SK-N-SH (cell line): Measurements from ENCODE around the gene SOX9. TPM values are rescaled to one million over a fixed set of nuclear protein-coding genes. Genes with fewer than 3 reads are reported as not detected.
A peak's percentile ranks its signal among the peaks of the same experiment; 100 is the strongest.

ENCODE experiments used
- CTCF ChIA-PET: fragments of 300-600, 350-600 bp; formaldehyde crosslinking; extraction: SDS; loops from one replicate; lab custom pipeline; 2021; lab: Yijun Ruan, JAX
- POLR2A ChIA-PET: fragments of 350-600 bp; sonication (Branson Sonifier 250); formaldehyde crosslinking; extraction: SDS; loops from one replicate; lab custom pipeline; 2020; ENCODE audit warnings: antibody characterized with exemption, inconsistent platforms; lab: Yijun Ruan, JAX
- DNase-seq: peaks from one replicate; pipeline ENCODE4 v3.0.0; 2012
- H2AFZ ChIP-seq: fragments of 200-600 bp; sonication (generic); 2 replicates; pipeline ENCODE4 v1.8.1; 2016; ENCODE audit warnings: antibody characterized with exemption, mild to moderate bottlenecking, low read depth
- H3F3A ChIP-seq: fragments of 200-600 bp; sonication (generic); replicated peaks from 2 replicates; pipeline ENCODE3; 2016; ENCODE audit warnings: antibody characterized with exemption, mild to moderate bottlenecking; ENCODE audit not compliant: insufficient read depth
- H3K27ac ChIP-seq, 2 experiments: fragments of 200-500 bp in 1 of 2; fragments of 200-600 bp in 1 of 2; sonication (Bioruptor generic) in 1 of 2; sonication (generic), shearing (Covaris generic) in 1 of 2; 2 replicates each; pipeline versions ENCODE4 v1.5.1 to v1.6.1; 2014 to 2016; ENCODE audit warnings: low read depth in 2 of 2, inconsistent platforms in 1 of 2, low read length in 1 of 2, mild to moderate bottlenecking in 1 of 2, mixed read lengths in 1 of 2
- H3K27me3 ChIP-seq: fragments of 200-600 bp; sonication (generic), shearing (Covaris generic); 2 replicates; pipeline ENCODE4 v1.6.1; 2016; ENCODE audit warnings: mixed run types; ENCODE audit not compliant: insufficient read depth
- H3K36me3 ChIP-seq, 2 experiments: fragments of 200-500 bp in 1 of 2; fragments of 200-600 bp in 1 of 2; sonication (Bioruptor generic) in 1 of 2; sonication (generic) in 1 of 2; replicated peaks in 1 of 2; 2 replicates each; pipeline versions ENCODE3 to v1.5.1; 2014 to 2016; ENCODE audit warnings: low read length in 1 of 2, mild to moderate bottlenecking in 1 of 2; ENCODE audit not compliant: insufficient read depth in 2 of 2, control insufficient read depth in 1 of 2
- H3K4me1 ChIP-seq, 2 experiments: fragments of 200-500 bp in 1 of 2; fragments of 200-600 bp in 1 of 2; sonication (Bioruptor generic) in 1 of 2; sonication (generic), shearing (Covaris generic) in 1 of 2; 2 replicates each; pipeline versions ENCODE4 v1.5.1 to v1.6.1; 2014 to 2016; ENCODE audit warnings: low read depth in 1 of 2, low read length in 1 of 2, mixed run types in 1 of 2; ENCODE audit not compliant: insufficient read depth in 2 of 2, control insufficient read depth in 1 of 2
- H3K4me2 ChIP-seq: fragments of 200-600 bp; sonication (generic), shearing (Covaris generic); 2 replicates; pipeline ENCODE4 v1.6.1; 2017; ENCODE audit warnings: mixed run types
- H3K4me3 ChIP-seq, 2 experiments: fragments of 200-500 bp in 1 of 2; fragments of 200-600 bp in 1 of 2; sonication (Bioruptor generic) in 1 of 2; sonication (generic), shearing (Covaris generic) in 1 of 2; 2 replicates each; pipeline versions ENCODE4 v1.5.1 to v1.8.1; 2014 to 2016; ENCODE audit warnings: low read depth in 2 of 2, inconsistent platforms in 1 of 2, low read length in 1 of 2, mild to moderate bottlenecking in 1 of 2, mixed read lengths in 1 of 2, moderate library complexity in 1 of 2
- H3K79me2 ChIP-seq: fragments of 200-600 bp; sonication (generic); 2 replicates; pipeline ENCODE4 v1.8.1; 2017; ENCODE audit warnings: mild to moderate bottlenecking; ENCODE audit not compliant: insufficient read depth
- H3K9ac ChIP-seq: fragments of 200-600 bp; sonication (generic); 2 replicates; pipeline ENCODE4 v1.6.1; 2017; ENCODE audit warnings: mixed run types
- H3K9me2 ChIP-seq: fragments of 200-600 bp; sonication (generic); 2 replicates; pipeline ENCODE4 v1.6.1; 2017; ENCODE audit warnings: mixed run types
- H3K9me3 ChIP-seq: fragments of 200-600 bp; sonication (generic); 2 replicates; pipeline ENCODE4 v1.6.1; 2017; ENCODE audit warnings: mixed run types, mild to moderate bottlenecking, moderate library complexity
- H4K20me1 ChIP-seq: fragments of 200-600 bp; sonication (generic); 2 replicates; pipeline ENCODE4 v1.6.1; 2017; ENCODE audit warnings: mild to moderate bottlenecking, mixed run types; ENCODE audit not compliant: insufficient read depth
- CHD2 ChIP-seq: fragments of 150-350 bp; IDR thresholded peaks from 2 replicates; pipeline ENCODE4 v1.6.1; 2018; ENCODE audit warnings: low read length; ENCODE audit not compliant: partially characterized antibody
- ELF1 ChIP-seq: IDR thresholded peaks from 2 replicates; pipeline ENCODE4 v1.4.0; 2012
- EP300 ChIP-seq, 2 experiments: IDR thresholded peaks; 2 replicates each; pipeline versions ENCODE4 v1.4.0 to v1.6.1; 2012; ENCODE audit warnings: borderline replicate concordance in 1 of 2, low read depth in 1 of 2, low read length in 1 of 2
- FOSL2 ChIP-seq: IDR thresholded peaks from 2 replicates; pipeline ENCODE4 v1.4.0; 2012; ENCODE audit warnings: low read depth, mild to moderate bottlenecking, moderate library complexity, borderline replicate concordance
- FOXJ3 ChIP-seq: sonication (generic); formaldehyde crosslinking; IDR thresholded peaks from 2 replicates; pipeline ENCODE4 v1.5.1; 2020; ENCODE audit warnings: mild to moderate bottlenecking, missing genetic modification reagents
- FOXM1 ChIP-seq: IDR thresholded peaks from 2 replicates; pipeline ENCODE4 v1.4.0; 2012; ENCODE audit warnings: low read depth, mild to moderate bottlenecking
- GABPA ChIP-seq: IDR thresholded peaks from 2 replicates; pipeline ENCODE4 v1.4.0; 2012; ENCODE audit warnings: low read depth, mild to moderate bottlenecking
- JUND ChIP-seq: IDR thresholded peaks from 2 replicates; pipeline ENCODE4 v1.4.0; 2012
- MEF2A ChIP-seq: IDR thresholded peaks from 2 replicates; pipeline ENCODE4 v1.4.0; 2012; ENCODE audit warnings: low read depth, borderline replicate concordance
- NFIC ChIP-seq: IDR thresholded peaks from 2 replicates; pipeline ENCODE4 v1.4.0; 2012; ENCODE audit warnings: borderline replicate concordance
- NRF1 ChIP-seq: IDR thresholded peaks from 2 replicates; pipeline ENCODE4 v1.6.1; 2012; ENCODE audit warnings: low read depth, mild to moderate bottlenecking, low read length
- POLR2AphosphoS5 ChIP-seq: IDR thresholded peaks from 2 replicates; pipeline ENCODE4 v1.6.1; 2012; ENCODE audit warnings: low read depth, low read length
- RCOR1 ChIP-seq: fragments of 150-350 bp; IDR thresholded peaks from 2 replicates; pipeline ENCODE4 v1.6.1; 2017; ENCODE audit warnings: antibody characterized with exemption, low read length
- RFX5 ChIP-seq: IDR thresholded peaks from 2 replicates; pipeline ENCODE4 v1.6.1; 2012; ENCODE audit warnings: mild to moderate bottlenecking, improper control_type of control experiment, low read length
- SMC3 ChIP-seq: IDR thresholded peaks from 2 replicates; pipeline ENCODE4 v1.6.1; 2012; ENCODE audit warnings: low read depth, low read length, improper control_type of control experiment
- TAF1 ChIP-seq: IDR thresholded peaks from 2 replicates; pipeline ENCODE4 v1.6.1; 2012; ENCODE audit warnings: low read depth, mild to moderate bottlenecking, low read length, moderate library complexity, borderline replicate concordance
- TCF12 ChIP-seq: IDR thresholded peaks from 2 replicates; pipeline ENCODE4 v1.4.0; 2012
- TEAD4 ChIP-seq: IDR thresholded peaks from 2 replicates; pipeline ENCODE4 v1.4.0; 2012; ENCODE audit warnings: mild to moderate bottlenecking, borderline replicate concordance; ENCODE audit not compliant: insufficient read depth
- YY1 ChIP-seq: IDR thresholded peaks from 2 replicates; pipeline ENCODE4 v1.4.0; 2012; ENCODE audit warnings: low read depth, mild to moderate bottlenecking
- WGBS: methylation state at CpG from one replicate; pipeline ENCODE4 v1.1.6; 2017; ENCODE audit warnings: low lambda C conversion rate; 5-methylcytosine and 5-hydroxymethylcytosine counted together
- polyA plus RNA-seq, 3 experiments: library from polyadenylated mRNA; depleted of rRNA; stranded (reverse); fragments of >200 nt; gene quantifications; 2 replicates each; pipeline ENCODE4 v1.2.3, GENCODE V29; 2012
- TF ChIP-seq, protein P1 (sequence below): IDR thresholded peaks from 2 replicates; pipeline ENCODE4 v1.4.0; 2012; ENCODE audit warnings: low read depth
- TF ChIP-seq, protein P2 (sequence below): IDR thresholded peaks from 2 replicates; pipeline ENCODE4 v1.6.1; 2012; ENCODE audit warnings: mild to moderate bottlenecking, low read depth, low read length, moderate library complexity
- TF ChIP-seq, protein P3 (sequence below): IDR thresholded peaks from 2 replicates; pipeline ENCODE4 v1.4.0; 2012; ENCODE audit warnings: low read depth, borderline replicate concordance
- TF ChIP-seq, protein P4 (sequence below): fragments of 150-350 bp; IDR thresholded peaks from 2 replicates; pipeline ENCODE4 v1.6.1; 2017; ENCODE audit warnings: antibody characterized with exemption, low read length, low read depth, borderline replicate concordance
- TF ChIP-seq, protein P5 (sequence below): fragments of 150-350 bp; IDR thresholded peaks from 2 replicates; pipeline ENCODE4 v1.6.1; 2016; ENCODE audit warnings: mild to moderate bottlenecking, low read depth, low read length

The SOX9 gene
- polyA plus RNA-seq, 1 of the 3 experiments (the other 2 are of a cell fraction), result 35.3 TPM

DNA sequence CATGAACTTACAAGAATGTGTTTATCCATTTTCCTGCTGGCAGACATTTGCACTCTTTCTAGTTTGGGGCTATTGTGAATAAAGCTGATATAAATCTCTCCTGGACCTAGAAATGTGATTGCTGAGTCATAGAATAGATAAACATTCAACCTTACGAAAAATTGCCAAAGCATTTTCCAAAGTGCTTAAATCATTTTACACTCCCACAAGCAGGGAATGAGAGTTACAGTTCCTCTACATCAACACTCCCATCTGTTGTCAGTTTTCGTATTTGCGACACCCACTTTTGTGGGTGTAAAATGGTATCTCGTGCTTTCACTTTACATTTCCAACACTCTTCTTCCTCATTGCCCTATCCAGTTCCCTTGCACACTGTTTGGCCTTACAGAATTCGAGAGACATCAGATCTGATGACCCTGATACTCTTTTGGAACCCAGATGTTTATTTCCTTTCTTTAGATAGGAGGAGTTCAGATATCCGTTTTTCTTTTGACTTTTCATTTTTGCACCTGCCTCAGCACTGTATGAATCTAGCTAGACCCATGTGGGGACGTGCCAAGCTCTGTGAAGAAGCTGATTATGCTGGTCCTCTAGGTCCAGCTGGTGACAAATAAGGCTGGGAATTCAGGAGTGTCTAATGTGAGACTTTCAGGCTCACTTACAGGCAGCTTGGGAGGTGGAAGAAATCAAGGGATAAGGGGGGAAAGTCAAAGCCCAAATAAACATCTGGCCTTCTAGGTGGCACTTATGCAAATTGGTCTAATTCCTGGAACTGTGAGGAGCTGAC is 14.0 kb downstream of the SOX9 start (continued):
- TF ChIP-seq, protein P1, sequence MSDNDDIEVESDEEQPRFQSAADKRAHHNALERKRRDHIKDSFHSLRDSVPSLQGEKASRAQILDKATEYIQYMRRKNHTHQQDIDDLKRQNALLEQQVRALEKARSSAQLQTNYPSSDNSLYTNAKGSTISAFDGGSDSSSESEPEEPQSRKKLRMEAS, result no peak
- peak; percentile 89 for TF ChIP-seq FOSL2
- TF ChIP-seq YY1, result peak; percentile 37; the same call in 1 of the 2 replicates
- TF ChIP-seq GABPA, result no peak
- TF ChIP-seq, protein P2, sequence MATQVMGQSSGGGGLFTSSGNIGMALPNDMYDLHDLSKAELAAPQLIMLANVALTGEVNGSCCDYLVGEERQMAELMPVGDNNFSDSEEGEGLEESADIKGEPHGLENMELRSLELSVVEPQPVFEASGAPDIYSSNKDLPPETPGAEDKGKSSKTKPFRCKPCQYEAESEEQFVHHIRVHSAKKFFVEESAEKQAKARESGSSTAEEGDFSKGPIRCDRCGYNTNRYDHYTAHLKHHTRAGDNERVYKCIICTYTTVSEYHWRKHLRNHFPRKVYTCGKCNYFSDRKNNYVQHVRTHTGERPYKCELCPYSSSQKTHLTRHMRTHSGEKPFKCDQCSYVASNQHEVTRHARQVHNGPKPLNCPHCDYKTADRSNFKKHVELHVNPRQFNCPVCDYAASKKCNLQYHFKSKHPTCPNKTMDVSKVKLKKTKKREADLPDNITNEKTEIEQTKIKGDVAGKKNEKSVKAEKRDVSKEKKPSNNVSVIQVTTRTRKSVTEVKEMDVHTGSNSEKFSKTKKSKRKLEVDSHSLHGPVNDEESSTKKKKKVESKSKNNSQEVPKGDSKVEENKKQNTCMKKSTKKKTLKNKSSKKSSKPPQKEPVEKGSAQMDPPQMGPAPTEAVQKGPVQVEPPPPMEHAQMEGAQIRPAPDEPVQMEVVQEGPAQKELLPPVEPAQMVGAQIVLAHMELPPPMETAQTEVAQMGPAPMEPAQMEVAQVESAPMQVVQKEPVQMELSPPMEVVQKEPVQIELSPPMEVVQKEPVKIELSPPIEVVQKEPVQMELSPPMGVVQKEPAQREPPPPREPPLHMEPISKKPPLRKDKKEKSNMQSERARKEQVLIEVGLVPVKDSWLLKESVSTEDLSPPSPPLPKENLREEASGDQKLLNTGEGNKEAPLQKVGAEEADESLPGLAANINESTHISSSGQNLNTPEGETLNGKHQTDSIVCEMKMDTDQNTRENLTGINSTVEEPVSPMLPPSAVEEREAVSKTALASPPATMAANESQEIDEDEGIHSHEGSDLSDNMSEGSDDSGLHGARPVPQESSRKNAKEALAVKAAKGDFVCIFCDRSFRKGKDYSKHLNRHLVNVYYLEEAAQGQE, result no peak
- peak; percentile 71; the same call in 1 of the 2 replicates for TF ChIP-seq NFIC
- TF ChIP-seq JUND, result peak; percentile 90
- no peak for TF ChIP-seq FOXJ3 (CRISPR knock-in tag)
- no peak for TF ChIP-seq ELF1
- TF ChIP-seq FOXM1, result no peak
- TF ChIP-seq TCF12, result peak; percentile 83
- TF ChIP-seq EP300 (IDR thresholded peaks at IDR 0.05; ENCODE audit: borderline replicate concordance in 1 of 2, low read depth in 1 of 2, low read length in 1 of 2), result peak in 1 of 2 experiments; percentile 75; a peak in 2 of 4 replicates
- no peak for TF ChIP-seq RCOR1
- TF ChIP-seq RFX5, result no peak
- TF ChIP-seq, protein P3, sequence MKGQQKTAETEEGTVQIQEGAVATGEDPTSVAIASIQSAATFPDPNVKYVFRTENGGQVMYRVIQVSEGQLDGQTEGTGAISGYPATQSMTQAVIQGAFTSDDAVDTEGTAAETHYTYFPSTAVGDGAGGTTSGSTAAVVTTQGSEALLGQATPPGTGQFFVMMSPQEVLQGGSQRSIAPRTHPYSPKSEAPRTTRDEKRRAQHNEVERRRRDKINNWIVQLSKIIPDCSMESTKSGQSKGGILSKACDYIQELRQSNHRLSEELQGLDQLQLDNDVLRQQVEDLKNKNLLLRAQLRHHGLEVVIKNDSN, result no peak

DNA sequence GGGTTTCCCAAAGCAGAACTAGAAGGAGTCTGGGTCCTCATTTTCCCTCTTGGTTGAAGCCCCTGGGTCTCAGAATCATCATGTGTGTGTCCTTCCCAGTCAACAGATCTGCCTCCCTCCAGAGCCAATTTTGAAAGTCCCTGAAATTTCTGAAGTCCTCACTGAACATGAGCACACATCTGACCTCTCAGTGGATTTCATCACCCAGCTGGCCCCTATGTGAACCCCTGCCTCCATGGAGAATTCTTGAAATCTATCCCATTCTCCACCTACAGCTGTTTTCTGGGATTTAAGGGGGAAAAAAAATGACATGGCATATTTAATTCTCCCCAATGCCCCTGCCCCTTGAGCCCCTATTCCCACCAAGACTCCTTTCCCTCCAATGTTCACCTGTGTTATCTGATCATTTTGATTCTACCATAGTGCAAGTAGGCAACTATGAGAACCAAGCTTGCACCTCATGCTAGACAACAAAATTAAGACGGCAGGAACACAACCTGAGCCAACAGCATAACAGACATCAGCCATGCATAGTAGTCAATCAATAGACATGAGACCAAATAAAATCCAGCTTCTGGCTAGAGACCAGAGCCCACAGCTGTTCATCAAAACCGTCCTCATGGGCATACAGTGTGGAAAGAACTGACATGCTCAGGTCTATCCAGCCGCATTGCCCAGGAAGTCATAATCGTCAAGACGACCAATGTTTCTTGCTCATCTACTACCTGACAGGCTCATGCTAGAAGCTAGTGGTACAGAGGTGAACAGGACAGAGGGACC is 14.9 kb downstream of the SOX9 start:
- Histone ChIP-seq H3K79me2 (no peaks in the 10 kb centered on the region), H3K4me3 (no peak overlapping the region), H3K36me3 (no peaks in the 10 kb centered on the region), H3K4me2 (peak overlapping the region; percentile 38; the same call in 1 of the 2 replicates), H3K9me2 (no peaks in the 10 kb centered on the region), H2AFZ (no peak overlapping the region), H3K27me3 (no peaks in the 10 kb centered on the region), H3K9me3 (no peaks in the 10 kb centered on the region), H3K27ac (no peak overlapping the region; a peak in 1 of 4 replicates), H3K4me1 (peaks cover 0 to 27% of the 10 kb centered on the region in 2 experiments; a peak in 3 of 4 replicates), H4K20me1 (no peaks in the 10 kb centered on the region), H3F3A (peaks cover 14% of the 10 kb centered on the region), H3K9ac (no peak overlapping the region)
- POLR2A ChIA-PET, result no interaction called here
- DNase-seq, result no peak
- 91% methylated on average over 5 of the region's 5 CpGs for WGBS
- CTCF ChIA-PET, result no interaction called here
- TF ChIP-seq RFX5 (no peak), ELF1 (no peak), EP300 (IDR thresholded peaks at IDR 0.05; ENCODE audit: borderline replicate concordance in 1 of 2, low read depth in 1 of 2, low read length in 1 of 2) (no peak), RCOR1 (no peak), TCF12 (no peak), TAF1 (no peak), NFIC (no peak), CHD2 (no peak), NRF1 (no peak), MEF2A (no peak), TEAD4 (no peak), SMC3 (no peak), POLR2AphosphoS5 (no peak)
- TF ChIP-seq, protein P4, sequence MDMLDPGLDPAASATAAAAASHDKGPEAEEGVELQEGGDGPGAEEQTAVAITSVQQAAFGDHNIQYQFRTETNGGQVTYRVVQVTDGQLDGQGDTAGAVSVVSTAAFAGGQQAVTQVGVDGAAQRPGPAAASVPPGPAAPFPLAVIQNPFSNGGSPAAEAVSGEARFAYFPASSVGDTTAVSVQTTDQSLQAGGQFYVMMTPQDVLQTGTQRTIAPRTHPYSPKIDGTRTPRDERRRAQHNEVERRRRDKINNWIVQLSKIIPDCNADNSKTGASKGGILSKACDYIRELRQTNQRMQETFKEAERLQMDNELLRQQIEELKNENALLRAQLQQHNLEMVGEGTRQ, result no peak
- TF ChIP-seq, protein P5, sequence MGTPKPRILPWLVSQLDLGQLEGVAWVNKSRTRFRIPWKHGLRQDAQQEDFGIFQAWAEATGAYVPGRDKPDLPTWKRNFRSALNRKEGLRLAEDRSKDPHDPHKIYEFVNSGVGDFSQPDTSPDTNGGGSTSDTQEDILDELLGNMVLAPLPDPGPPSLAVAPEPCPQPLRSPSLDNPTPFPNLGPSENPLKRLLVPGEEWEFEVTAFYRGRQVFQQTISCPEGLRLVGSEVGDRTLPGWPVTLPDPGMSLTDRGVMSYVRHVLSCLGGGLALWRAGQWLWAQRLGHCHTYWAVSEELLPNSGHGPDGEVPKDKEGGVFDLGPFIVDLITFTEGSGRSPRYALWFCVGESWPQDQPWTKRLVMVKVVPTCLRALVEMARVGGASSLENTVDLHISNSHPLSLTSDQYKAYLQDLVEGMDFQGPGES, result no peak
